Endothelial cell of hepatic sinusoid (primary cell): ENCODE results near the gene ARHGEF7.
"Not testable (repeated sequence)": the region's sequence is repeated elsewhere in the genome, so short reads cannot be mapped to it uniquely, and the experiment has no call there.

ENCODE experiments used
- in situ Hi-C: cut with HindIII; loops from 2 replicates; pipeline ENCODE4 v1.10.0; 2017; ENCODE audit warnings: low sequenced_read_pairs

ARHGEF7 gene

GRCh38 chr13:111115061-111115964 lies at the start of gene ARHGEF7:
ARHGEF7 (plus strand) TSS chr13:111115310; CDS start chr13:111115527, 217 bp downstream.
- in situ Hi-C loops = no loop called here

DNA sequence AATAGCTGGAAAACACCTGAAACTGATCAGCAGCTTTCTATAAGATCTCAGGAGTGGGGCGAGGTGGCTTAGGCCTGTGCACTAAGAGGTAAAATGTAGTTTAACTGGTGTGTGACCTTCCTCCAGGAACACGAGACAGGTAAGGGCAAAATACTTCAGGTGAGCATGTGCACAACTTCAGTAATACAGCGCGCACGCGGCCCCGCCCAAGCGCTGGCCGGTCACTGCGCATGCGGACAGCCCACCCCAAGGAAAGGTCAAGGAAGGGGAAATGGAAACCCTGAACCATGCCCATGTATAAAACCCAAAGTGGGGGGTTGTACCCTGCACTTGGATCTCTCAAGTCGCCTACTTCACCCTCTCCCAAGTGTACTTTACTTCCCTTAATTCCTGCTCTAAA lies 49.4 kb upstream of the ARHGEF7 start:
- in situ Hi-C loops = loop anchor here (5.0 kb wide), 1 partner anchor 37 kb away; no protein-coding TSS in a partner anchor

DNA sequence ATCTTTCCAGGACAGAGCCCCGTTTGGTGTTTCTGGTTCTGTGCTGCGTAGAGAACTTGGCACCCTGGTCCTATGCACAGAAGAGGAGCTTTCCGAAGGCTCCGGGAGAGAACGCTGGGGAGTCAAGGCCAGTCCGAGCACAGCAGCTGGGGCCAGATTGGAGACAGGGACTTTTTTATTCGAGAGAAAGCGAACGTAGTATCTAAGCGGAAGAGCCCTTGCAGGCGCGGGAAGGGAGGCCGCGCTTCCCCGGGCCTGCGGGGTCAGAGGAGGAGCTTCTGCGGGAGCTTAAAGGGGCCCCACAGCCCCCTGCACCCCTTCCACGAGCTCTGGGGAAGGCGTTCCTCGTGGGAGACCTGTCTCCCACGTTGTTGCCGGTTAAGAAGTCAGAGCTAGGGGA lies 48.6 kb upstream of the ARHGEF7 start:
- in situ Hi-C loops = loop anchor here (5.0 kb wide), 1 partner anchor 36 kb away; no protein-coding TSS in a partner anchor

DNA sequence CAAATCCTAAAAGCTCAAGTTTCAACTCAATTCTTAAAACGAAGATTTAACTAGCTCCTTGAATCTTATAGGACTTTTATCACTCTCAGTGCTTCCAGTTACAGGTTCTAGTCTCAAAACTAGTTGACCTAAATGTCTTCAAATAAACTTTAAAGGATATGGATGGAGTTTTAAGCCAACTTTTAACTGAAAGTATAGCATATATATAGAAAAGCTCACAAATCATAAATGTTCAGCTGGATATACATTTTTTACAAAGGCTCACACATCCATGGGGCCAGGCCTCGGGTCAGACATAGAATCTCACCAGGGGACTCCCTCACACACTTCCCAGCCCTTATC lies 47.1 kb upstream of the ARHGEF7 start:
- in situ Hi-C loops = loop anchor here (5.0 kb wide), 1 partner anchor 34 kb away; no protein-coding TSS in a partner anchor

GRCh38 chr13:111071120-111071519 lies 44.0 kb upstream of the ARHGEF7 start:
- in situ Hi-C loops = not testable (repeated sequence)

- in situ Hi-C loops = not testable (repeated sequence)
These were observed 43.6 kb upstream of the ARHGEF7 start for GRCh38 chr13:111071526-111071925.

DNA sequence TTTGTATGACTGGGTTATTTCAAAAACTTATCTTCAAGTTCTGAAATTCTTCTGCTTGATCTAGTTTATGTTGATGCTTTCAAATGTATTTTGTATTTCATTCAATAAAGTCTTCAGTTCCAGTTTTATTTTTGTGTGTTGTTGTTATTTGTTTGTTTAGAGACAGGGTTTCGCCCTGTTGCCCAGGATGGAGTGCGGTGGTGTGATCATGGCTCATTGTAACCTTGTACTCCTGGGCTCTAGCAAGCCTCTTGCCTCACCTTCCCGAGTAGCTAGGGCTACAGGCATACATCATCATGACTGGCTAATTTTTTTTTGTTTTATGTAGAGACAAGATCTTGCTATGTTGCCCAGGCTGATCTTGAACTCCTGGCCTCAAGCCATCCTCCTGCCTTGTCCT lies 40.3 kb upstream of the ARHGEF7 start:
- in situ Hi-C loops = no loop called here

GRCh38 chr13:111076155-111077013 lies 38.7 kb upstream of the ARHGEF7 start:
- in situ Hi-C loops = no loop called here

DNA sequence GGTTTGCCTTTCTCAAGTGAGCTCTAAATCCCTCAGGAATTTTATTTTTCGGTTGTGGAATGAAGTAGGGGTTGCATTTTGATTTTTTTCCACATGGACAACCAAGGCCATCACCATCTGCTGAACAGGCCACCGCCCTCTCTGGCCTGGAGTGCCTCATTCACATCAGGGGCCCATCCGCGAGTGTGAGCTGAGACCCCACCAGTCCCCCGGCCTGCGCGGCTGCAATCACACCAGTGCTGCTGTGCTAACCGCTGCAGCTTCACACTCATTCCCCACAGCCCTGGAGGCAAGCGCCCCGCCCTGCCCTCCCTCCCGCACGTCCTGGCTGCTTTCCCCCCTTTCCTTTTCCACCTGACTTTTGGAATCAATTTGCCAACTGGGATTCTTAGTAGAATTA lies 35.7 kb upstream of the ARHGEF7 start:
- in situ Hi-C loops = no loop called here

- in situ Hi-C loops = no loop called here
These were observed 34.5 kb upstream of the ARHGEF7 start for GRCh38 chr13:111080642-111081041.

- in situ Hi-C loops = no loop called here
These were observed 32.9 kb upstream of the ARHGEF7 start for GRCh38 chr13:111082240-111082639.

GRCh38 chr13:111082769-111083168 lies 32.3 kb upstream of the ARHGEF7 start:
- in situ Hi-C loops = not testable (repeated sequence)

DNA sequence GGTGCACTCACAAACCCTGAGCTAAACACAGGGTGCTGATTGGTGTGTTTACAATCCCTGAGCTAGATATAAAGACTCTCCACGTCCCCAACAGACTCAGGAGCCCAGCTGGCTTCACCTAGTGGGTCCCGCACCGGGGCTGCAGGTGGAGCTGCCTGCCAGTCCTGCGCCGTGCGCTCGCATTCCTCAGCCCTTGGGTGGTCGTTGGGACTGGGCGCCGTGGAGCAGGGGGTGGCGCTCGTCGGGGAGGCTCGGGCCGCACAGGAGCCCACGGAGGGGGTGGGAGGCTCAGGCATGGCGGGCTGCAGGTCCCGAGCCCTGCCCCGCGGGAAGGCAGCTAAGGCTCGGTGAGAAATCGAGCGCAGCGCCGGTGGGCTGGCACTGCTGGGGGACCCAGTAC lies 31.4 kb upstream of the ARHGEF7 start:
- in situ Hi-C loops = not testable (repeated sequence)

DNA sequence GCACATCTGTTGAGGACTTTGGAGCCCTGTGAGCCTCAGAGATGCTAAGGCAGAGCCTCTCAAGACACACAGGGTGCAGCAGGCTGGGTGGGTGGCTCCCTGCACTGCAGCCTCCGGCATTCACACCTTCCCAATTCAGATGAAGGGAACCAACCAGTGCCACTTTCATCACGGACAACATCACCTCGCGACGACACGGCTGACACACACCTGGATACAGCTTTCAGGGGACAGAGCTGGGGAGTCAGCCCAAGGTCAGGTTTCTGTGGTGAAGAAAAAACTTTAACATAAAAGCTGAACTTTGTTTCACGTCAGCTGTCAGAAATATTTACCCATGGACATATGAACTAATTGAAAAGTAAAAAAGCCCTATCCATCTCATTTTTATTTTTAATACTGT lies 24.9 kb upstream of the ARHGEF7 start:
- in situ Hi-C loops = no loop called here

DNA sequence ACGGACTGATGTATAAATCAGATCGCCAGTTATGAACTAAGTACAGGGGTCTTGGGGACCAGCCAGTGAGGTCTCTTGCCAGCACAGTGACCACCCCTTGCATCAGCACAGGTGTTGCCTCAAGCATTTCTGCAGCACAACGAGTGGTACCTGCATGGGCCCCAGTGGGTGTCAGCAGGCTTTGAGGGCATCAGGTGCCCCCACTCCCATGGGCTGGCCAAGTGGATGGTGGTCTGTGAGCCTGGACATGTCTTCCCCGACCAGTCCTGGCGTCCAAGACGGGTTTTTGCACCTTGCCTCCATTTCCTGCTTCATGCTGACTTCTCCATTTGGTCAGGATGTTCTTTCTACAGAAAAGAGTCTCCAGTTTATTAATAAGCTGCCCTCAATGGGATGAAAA lies 22.4 kb upstream of the ARHGEF7 start:
- in situ Hi-C loops = no loop called here

DNA sequence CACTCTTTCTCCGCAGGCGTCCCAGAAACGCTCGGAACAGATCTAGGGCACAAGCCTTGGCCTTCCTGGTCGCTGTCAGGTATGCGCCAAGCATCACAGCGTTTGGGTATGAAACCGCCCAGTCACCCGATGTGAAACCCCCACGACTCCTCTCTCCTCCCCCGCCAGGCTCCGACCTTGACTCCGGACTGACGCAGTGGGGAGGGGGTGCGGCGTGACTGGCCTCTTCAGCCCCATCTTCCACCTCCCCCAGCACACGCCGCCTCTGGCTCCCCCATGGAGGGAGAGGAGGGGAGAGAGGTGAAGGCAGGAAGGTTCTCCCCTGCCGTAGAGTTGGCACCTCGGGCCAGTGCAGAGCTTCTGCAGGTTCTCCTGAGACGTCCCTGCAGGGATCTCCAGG lies 22.0 kb upstream of the ARHGEF7 start:
- in situ Hi-C loops = no loop called here

DNA sequence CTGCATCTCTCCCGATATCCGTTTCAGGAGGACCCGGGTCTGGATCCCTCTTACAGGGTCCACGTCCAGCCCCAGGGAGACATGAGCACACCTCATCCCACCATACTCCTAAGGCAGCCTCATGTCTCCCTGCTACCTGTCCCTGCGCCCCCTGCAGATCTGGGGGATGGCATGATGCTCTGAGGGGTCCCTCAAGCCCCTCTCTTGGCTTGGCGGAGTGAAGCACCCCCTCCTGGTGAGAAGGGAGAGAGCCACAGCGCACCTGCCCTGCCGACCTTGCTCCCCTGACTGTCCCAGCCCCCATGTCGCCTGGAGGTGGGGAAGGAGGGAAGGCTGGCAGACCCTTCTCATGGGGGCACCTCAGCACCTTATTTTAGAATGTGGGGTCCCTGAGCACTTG lies 21.5 kb upstream of the ARHGEF7 start:
- in situ Hi-C loops = no loop called here

GRCh38 chr13:111095031-111095840 lies 19.9 kb upstream of the ARHGEF7 start:
- in situ Hi-C loops = no loop called here

DNA sequence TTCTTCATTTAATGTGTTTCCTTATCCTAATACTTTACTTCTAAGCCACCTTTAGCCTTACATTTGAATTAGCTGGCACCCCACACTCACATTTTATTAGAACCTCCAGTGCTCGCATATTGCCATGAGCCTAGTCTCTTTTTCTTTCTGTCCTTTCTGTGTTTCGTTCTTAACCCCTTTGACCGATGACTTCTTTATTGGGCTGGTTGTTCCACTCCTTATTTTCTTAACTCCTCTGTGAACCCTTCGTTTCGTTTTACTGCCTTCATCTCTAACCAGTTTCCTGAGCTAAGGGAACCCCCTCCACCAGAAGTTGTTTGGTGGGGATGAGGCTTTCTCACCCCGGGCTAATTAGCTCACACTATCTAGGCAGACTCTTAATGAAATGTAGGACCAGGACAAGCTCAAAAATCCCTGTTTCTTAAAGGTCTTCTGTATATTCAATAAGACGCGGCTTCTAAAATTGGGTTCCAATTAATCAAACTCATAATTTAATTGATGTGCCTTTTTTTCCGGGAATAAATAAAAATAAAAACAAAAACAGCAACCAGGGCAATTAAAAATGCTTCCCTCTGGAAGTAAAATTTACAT lies 19.1 kb upstream of the ARHGEF7 start:
- in situ Hi-C loops = no loop called here

DNA sequence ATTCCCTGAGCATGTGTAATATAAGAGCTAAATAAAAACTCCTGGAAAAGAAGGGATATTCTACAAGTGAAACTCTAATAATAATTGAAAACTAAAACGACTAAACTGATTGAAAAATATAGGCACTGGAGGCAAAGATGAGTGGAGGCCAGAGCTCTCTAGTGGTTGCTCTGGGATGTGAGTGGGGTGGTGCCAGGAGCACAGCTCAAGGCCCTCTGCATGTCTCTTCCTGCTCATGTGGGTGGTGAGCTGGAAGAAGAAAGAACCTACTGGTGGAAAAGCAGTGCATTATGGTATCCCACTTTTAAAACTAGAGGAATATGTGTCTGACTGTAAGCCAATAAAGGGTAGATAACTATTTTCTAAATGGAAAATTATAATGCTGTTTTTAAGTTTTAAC lies 15.8 kb upstream of the ARHGEF7 start:
- in situ Hi-C loops = no loop called here
